CD4-positive, alpha-beta T cell treated with Interleukin-10 for 1 hour (primary cell): Measurements from ENCODE around the gene PROM1.

Experiments
- DNase-seq: peaks from one replicate; pipeline ENCODE4 v3.0.0-alpha.2; 2020

PROM1 gene, protein sequence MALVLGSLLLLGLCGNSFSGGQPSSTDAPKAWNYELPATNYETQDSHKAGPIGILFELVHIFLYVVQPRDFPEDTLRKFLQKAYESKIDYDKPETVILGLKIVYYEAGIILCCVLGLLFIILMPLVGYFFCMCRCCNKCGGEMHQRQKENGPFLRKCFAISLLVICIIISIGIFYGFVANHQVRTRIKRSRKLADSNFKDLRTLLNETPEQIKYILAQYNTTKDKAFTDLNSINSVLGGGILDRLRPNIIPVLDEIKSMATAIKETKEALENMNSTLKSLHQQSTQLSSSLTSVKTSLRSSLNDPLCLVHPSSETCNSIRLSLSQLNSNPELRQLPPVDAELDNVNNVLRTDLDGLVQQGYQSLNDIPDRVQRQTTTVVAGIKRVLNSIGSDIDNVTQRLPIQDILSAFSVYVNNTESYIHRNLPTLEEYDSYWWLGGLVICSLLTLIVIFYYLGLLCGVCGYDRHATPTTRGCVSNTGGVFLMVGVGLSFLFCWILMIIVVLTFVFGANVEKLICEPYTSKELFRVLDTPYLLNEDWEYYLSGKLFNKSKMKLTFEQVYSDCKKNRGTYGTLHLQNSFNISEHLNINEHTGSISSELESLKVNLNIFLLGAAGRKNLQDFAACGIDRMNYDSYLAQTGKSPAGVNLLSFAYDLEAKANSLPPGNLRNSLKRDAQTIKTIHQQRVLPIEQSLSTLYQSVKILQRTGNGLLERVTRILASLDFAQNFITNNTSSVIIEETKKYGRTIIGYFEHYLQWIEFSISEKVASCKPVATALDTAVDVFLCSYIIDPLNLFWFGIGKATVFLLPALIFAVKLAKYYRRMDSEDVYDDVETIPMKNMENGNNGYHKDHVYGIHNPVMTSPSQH

DNA sequence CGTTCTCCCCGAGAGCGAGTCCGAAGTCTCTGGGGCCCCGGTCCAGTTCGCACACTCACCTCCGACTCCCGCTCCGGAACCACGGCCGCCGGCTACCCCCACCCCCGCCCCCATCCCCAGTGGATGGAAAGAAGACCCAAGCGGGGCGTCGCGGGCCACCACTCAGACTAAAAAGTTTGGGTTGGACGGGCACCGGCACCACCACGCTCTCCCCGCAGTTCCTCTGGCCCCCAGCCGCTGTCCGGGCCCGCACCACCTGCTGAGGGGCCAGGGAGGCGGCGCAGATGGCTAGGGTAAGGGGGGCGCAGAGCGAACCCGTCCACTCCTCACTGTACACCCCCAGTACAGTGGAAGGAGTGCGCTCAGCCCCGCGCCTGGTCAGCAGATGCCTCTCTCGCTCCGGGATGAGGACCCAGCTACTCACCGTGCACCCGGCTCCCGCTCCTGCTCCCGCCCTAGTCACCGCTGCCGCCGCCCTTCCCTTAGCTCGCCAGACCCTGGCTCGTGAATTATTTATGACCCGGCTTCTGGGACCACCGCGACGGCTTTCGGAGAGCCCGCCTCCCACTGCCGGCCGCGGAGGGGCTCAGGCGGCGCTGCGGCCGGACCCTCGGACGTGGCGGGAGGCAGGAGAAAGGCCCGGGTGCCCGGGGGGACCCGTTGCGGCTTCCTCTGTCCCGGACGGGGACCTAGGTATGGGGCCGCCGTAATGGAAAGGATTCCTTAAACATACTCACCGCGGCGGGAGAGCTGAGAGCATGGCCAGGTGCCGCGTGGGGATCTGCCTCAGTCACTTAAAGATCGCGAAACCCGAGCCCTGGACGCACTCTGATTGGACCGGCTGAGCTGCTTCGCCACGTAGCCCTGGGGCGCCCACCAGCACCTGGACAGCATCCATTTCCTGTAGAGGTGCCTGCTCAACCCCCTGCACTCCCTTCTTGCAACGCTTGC, at the start of gene PROM1:
PROM1 (minus strand) TSS at position 783 of the 951 bp plus-strand sequence. CDS start 8,117 bp downstream, outside the sequence.
- no peak for DNase-seq

DNA sequence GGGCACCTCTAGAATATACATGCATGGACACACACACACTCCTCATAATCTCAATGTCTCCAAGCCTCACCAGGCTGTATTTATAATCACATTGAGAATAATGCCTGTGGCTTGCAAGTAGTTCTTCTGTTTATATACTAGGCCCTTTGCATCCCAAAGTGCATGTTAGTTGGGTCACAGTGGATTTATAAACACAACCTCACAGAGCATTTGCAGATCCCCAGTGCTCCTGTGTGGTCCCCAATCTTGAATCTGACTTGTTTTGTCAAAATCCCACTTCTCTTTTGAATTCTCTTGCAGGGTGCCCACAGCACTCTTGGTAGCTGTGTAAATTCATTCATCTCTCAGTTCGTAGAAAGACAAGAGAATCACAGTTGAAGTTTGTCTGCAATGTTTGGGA, 49.6 kb upstream of the PROM1 start:
- DNase-seq = no peak

DNA sequence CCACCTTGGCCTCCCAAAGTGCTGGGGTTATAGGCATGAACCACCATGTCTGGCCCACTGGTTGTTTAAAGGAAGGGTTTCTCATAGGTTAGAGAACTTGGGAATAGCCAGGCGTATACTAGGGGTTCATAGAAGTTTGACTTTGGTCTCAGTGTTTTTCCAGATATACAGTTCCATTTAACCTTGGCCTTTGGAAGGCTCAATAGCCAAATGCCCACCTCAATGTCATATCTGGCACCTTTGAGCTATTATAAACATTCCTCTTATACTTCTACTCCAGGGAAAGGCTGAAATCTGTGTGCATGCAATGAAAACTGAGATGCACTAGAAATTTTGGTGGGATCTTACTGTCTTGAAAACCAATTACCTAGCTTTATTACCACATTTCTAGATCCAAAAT, 47.5 kb upstream of the PROM1 start:
- no peak for DNase-seq

DNA sequence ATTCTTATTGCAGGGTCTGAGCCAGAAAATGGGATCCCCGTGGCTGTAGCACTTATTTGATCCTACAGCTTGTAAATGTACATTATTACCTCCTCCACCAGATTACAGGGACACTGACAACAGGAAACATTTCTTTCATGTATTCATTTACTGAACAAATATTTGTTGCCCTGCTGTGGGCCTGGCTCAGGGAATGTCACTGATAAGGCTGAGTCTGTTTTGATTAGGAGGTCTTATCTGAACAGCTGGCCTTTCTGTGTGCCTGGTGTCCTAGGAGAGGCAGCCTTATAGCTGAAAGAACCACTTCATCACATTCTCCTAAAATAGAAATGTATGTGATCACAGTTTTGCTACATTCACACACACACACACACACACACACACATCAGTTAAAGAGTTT, 45.5 kb upstream of the PROM1 start:
- DNase-seq = no peak

DNA sequence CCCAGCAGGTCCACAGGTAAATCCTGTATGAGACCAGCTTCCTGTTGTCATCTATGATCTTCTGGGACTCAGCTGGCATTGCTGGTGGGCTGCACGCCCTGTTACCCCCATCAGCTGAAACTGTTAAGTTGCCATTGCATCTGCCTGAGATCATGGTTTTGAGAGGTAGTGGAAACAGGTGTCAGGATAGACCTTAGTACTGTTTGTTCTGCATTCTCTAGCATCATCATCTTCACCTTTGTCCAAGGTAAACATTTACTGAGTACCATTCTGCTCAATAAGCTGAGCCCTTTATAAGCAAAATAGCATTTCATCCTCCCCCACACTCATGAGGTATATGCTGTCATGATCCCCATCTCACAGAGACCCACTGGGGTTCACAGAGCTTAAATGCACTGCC, 42.9 kb upstream of the PROM1 start:
- DNase-seq = no peak

DNA sequence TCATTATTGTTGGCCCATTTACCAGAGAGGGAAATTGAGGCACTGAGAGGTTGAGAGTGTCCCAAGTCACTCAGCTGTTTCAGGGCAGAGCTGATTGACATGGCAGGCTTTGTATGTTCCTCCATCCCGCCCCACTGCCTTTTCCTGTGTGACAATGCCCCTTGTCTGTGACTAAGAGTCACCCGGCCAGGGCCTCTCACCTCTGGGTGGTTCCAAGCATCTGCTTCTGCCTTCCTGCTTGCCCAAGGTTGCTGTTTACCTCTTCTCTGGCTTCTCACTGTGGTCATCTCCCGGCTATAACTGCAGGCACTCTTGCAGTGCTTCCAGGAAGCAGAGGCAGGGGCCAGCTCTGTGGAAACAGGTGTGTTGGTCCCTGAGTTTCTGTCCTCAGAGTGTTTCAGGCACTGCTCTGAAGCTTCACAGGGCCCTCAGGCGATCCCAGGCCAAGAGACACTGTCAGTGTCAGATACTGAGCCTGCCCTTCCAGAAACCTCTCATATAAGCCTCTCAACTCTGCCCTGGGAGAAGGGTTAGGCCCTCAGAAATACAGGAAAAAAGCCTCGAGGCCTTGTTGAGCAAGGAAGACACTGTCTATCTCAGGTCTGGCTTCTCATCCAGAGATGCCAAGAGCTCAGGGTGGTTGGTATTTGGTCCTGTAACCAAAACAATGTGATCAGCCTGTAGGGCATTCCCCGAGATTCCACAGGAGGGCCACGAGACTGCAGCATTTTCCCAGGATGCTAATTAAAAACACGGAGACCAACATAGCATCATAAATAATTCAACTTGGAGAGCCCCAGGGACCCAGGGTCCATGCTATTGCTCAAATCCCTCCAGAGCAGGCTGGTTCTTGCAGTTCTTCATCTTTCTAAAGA, 42.0 kb upstream of the PROM1 start:
- no peak for DNase-seq

DNA sequence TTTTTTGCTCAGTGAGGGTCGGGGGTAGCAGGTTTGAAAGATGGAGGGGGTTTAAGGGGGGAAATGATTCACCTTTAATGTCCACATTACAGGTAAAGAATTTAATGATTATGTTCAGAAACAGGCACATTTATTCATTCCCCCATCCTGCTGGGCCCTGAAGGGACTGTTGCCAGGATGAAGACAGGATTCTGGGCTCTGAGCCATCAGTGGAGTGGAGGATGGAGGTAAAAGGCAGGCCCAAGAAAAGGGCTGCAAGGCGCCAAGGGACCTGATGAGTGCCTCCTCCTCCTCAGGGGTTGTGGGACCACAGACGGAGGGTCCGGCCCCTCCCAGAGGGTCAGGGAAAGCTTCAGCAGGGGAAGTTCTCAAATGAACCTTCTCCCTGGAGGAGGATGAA, 40.4 kb upstream of the PROM1 start:
- no peak for DNase-seq

DNA sequence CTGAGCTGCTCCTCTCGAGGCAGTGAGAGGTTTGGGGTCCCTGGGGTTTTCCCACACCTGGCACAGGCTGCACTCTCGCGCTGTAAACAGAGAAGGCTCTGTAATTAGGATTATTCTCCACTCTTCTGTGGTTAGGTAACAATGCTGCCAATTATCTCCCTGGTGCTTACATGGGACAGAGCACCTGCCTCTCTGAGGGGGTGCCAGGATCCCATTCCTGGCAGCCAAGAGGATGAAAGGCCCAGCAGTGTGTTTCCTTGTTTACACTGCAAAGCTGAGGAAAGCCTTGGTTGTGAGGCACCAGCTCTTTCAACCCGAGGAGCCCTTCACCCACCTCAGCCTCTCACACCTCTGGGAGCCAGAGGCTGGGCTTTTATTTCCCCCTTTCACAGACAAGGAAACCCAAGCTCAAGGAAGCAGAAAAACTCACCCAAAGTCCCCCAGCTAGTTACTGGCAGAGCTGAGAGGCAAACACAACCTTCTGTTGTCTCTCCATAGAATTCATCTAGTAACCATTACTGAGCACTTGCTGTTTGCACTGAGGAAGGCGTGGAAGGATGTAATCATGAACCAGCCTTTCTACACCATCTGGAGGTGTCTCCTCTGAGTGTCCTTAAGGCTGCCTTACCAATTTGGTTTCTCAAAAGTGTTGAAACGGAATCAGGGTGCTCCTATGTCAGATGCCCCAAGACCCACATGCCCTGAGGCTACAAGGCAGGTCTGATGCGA, 39.7 kb upstream of the PROM1 start:
- no peak for DNase-seq

DNA sequence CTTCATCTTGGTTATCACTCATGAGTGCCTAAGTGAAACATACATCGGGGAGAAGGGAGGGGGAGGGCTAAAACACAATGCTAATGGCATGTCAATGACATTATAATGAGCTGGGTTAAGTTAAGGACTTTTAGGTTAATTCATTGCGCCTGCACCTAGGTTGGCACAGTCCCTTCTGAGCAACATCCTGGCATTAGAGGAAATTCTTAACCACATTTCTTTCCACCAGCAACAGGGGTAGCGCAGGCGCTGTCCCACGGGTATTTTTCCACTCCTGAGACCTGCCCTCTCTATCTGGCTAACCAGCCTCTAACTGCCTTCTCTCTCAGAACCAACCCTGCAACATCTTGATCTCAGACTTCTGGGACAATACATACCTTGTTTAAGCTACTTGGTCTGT, 39.0 kb upstream of the PROM1 start:
- DNase-seq = no peak

DNA sequence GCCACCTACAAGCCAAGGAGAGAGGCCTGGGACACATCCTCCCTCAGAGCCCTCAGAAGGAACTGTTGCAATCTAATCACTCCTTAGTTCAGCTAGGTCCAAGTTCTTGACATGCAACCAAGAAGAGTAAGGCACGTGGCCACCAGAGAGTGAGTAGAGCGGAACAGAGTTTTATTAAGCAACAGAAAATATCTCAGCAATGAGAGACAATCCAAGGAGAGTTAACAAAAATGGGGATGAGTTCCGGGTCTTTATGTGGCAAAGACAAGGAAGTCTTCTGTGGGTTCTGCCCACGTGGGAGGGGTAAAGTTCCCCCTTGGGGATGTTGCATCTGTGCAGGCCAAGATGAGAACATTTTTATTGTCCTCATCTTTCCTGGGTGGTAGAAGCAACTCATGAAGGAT, 38.5 kb upstream of the PROM1 start:
- DNase-seq = no peak

DNA sequence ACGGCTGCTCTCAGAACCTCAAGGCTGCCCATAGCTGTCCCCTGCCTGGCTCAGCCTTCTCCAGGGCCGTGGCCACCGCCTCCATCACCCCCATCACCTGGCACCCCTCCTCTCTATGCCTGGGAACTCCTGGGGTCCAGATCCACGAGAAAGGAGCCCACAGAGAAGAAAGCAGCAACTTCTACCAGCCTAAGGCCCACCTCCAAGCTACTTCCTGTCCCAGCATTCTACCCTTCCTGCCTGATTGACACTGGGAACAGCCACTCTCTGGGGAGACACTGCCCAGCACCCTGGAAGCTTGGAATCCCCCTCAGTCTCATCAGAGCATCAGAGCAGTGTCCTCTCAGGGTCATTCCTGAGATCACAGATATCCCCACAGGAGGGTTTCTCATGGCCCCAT, 36.9 kb upstream of the PROM1 start:
- DNase-seq = no peak

DNA sequence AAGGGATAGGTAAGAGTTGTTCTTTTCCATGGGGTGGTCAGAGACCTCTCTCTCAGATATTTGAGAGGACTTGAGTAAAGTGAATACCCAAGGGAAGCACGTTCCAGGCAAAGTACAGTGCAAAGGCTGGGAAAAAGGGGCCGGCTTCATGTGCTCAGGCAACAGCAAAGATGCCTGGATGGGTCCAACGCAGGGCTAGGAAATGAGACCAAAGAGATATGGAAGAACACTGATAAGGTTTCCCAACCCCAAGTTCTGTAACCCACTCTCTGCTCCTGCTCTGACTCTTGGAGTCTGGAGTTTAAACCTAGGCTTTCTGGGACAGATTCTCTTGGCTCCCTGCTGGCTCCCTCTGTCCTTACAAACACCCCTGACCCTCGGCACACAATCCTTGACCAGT, 36.2 kb upstream of the PROM1 start:
- no peak for DNase-seq

DNA sequence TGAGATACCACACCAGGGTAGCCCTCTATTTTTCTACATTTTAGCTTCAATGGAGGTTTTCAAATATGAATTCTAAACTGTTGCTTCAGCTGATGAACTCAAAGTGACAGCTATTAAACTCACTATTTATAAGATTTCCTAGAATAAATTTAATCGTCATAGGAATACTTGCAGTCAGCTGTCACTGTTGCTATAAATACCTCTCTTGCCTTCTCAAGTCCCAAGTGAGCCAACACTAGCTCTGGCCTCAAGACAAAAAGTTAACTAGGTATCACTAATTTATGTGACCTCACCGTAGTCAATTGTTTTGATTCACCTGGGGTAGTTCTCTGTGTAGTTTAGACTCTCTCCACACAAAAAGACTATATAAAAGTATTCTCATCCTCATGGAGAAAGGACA, 34.3 kb upstream of the PROM1 start:
- DNase-seq = no peak

DNA sequence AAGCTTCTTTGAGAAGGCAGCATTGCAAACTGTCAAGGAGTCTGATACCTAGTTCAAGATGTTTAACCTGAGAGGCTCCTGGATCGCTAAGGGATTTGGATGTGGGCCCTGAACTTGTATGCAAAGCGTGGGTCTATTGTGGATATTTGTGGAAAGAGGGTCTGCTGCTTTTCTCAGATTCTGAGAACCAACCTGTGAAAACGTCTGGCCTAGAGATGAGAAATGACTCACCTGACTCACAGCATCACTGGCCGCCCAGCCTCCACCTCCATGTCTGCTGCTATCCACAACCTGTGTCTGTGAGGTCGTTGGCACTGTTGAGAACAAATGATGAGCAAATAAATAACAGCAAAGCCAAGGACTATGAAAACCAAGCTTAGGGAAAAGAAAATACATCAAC, 33.3 kb upstream of the PROM1 start:
- DNase-seq = no peak

DNA sequence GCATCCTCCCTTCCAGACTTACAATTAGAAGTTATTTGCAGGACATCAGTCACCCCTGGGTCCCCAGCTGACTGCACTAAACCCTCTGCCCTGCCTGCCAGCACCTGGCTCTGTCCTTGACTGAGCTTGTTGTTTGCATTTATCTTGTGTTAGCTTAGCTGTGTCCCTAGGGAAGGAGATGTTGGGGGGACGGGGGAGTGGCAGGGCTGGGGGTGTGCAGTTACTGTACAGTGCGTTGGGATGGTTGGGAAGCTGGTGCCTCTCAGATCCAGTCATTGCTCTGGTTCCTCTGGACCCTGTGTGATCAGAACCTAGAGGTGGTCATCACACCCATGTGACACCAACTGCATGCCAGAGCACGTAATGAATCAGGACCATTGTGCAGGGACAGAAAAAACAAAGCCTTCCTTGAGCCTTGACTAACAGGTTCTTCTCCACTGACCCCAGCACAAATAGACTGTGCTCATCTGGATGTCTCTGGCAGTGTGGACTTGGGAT, 32.7 kb upstream of the PROM1 start:
- no peak for DNase-seq

DNA sequence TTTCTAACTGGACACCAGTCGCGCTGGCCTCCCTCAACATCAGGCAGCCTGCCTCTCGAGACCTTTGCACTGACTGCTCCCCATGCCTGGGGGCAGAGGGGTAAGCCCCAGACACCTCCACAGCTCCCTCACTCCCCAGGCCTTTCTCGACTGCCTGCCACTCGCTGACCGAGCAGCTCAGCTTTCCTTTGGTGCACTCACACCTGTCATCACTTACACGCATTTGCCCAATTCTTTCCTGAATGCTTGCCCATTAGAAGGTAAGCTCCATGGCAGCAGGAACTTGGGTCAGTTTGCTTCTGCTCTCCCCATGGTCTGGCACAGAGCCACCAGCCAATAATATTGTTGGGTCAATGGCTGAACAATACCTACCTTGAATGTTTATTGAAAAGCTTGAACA, 32.2 kb upstream of the PROM1 start:
- DNase-seq = no peak

DNA sequence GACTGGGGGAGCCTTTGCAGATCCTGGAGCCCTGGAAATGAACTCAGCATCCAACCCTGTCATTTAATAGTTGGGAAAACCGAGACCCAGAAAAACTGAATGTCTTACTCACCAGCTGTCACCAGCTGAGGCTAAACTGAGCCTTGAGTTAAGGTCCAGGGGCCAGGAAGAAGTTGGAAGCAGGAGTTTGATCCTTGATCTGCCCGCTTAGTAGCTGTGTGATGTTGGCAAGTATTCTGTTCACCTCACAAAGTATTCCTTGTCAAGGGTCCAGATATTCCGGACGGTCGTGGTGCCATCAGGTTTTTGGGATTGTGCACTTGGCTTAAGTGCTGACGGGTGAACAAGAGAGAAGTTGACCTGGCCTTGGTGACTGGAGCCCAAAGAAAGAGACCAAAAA, 30.7 kb upstream of the PROM1 start:
- no peak for DNase-seq

DNA sequence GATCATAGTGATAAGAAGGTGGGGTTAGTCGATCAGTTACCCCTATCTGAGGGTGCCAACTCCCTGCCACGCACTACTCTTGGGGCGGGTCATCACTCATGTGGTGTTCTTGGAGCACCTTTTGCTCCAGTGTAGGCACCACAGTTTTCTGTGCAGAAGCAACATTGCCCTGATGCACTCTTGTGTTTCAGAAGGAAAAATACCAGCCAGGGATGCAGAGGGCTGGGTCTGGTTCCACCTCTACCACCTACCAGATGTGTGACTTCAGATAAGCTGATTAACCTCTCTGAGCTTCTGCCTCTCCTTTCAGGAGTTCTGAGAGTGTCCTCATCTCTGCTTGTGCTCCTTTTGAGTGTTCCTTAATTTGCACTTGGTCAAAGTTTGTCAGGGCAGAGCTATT, 29.9 kb upstream of the PROM1 start:
- DNase-seq = no peak

DNA sequence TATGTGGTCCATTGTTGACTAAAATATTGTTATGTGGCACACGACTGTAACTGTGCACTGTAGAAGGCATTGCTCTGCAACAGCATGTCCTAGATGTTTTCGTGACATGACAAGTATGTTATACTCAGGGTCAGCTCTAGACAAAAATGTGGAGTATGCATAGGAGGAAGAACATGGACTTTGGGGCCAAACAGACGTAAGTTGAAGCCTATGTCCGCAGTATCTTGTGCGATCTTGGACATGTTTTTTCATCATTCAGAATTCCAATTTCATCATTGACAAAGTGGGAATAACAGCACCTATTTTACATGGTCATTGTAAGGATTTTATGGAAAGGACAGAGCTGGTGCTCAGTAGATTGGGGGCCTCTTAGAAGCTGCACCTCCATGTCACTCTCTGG, 27.7 kb upstream of the PROM1 start:
- DNase-seq = no peak

DNA sequence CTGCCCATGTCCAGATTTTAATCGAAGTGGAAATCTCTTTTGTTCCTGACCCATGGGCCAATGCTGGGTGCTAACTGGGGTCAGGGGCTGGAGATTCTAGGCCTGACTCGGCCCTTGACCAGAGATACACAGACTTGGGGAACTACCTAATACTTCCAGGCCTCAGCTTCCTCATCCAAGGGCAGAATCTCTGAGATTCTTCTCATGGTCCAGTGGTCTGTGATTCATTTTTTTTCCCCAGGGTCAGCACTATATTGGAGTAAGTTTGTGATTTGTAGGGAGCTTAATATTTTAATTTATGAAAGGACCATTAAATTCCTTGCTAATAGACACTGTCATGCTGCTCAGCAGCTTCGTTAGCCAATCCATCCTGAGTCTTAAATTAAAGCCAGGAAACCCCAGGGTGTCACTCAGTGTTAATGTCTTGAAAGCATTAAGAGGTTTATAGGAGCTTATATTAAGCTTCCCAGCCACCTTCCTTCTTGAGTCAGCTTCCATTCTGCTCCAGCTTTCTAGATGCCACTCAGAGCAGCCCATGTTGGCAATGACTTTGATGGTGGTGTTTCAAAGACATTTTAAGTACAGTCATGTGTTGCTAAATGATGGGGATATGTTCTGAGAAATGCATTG, 27.0 kb upstream of the PROM1 start:
- no peak for DNase-seq

DNA sequence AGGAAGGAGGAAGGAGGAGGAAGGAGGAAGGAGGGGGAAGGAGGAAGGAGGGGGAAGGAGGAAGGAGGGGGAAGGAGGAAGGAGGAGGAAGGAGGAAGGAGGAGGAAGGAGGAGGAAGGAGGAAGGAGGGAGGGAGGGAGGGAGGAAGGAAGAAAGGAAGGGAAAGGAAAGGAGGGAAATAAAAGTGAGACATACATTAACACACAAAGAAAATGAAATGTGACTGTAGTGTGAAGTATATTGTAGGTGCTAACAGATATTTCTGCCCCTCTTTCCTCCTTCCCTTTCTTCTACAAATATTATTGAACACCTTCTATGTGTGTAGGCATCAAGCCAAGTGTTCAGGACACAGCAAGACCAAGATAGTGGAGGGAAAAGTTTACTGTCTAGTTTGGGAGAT, 26.4 kb upstream of the PROM1 start:
- DNase-seq = no peak
